Stimulated activated CD8-positive, alpha-beta memory T cell treated with anti-CD3 and anti-CD28 coated beads, Interleukin-7, amount 100 ng/mL, for 4 hours (primary cell): ENCODE data around the gene CACNA1F.

Source experiments
- DNase-seq, 2 donors: peaks; one replicate each; pipeline ENCODE4 v3.0.0-alpha.2; 2020; ENCODE audit warnings: low read depth in 2 of 2

The CACNA1F gene

GRCh38 chrX:49233176-49233575, at the start of gene CACNA1F:
CACNA1F (minus strand) TSS chrX:49233340; CDS start chrX:49233309, 31 bp downstream.
- DNase-seq: no peak

DNA sequence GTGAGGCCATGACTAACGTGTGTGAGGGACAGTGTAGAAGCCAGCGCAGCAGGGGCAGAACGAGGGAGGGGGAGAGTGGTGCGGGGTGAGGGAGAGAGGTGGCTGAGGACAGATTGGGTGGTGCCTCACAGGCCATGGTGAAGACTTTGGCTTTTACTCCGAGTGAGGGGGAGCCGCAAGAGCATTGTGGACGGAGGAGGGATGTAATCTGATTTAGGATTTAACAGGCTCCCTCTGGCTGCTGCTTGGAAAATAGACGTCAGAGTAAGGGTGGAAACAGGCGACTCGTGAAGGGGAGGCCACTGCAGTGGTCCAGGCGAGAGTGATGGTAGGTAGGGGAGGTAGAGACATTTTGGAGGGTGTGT, 49.5 kb upstream of the CACNA1F start:
- no peak for DNase-seq

DNA sequence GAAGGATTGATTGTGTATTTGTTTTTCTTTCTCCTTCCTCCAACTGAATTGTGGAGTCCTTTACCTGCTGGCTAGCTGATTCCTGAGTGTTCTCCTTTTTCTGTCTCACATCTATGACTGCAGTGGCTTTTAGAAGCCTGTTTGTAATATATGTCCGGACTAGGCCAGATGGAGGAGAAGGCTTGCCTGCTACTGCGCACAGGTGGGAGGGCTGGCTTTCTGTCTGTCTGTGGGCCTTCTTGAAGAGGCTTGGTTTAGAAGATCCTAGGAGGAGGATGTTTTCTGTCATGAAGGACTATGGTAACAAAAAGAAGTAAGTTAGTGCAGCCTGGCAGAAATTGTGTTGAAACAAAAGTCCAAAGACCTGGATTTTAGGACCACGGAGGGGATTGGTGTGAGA, 44.9 kb upstream of the CACNA1F start:
- DNase-seq: no peak

DNA sequence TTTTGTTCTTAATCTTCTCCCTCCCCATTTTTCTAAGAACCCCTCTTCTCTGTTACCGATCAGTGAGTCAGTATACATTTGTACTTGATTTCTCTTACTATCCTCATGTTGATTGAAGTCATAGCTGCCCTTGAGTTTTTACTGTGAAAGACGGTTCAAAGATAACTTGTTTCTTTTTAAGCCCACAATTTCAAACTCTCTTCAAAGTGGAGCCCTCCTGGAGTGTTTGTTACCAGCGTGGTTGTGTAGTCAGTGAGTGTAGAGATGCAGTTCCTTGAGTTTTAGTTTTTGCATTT, 44.3 kb upstream of the CACNA1F start:
- DNase-seq: no peak

DNA sequence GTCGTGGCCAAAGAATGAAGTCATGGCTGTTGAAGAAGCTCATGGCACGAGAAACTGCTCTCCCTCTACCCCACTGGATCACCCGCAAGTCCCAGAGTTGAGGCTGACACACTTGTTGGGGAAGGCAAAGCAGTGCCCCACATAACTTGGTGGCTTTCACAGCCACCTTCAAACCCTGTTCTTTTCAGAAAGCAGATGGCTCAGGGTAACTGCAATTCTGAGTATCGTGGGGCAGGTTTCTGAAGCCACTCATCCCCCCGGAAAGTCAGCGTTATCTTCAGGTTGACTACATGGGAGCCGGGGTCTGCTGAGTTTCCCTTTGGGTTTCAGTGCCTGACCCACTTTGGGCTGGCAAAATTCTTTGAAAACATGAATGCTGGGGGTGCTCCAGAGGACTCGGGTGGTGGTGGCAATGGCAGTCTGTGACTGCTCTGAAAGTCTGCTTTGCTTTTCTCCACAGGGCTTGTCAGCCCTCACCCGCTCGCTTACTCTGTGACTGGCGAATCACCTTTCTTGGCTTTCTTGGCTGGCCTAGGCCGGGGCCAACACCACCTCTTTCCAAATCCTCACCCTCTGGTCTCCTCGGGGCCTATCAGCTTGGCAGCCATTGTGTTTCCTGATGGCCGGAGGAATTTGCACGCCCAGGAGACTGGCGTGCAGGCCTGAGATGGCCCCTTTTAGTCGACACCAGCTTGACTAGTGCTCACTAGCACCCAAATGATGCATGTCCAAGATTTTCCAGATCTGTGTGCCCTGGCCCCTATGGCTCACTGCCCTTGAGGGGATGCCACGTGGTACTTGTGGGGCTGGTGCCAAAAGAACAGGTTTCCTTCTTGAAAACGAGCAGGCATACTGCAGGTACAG, 43.8 kb upstream of the CACNA1F start:
- DNase-seq: no peak

GRCh38 chrX:49276207-49276606, 43.1 kb upstream of the CACNA1F start:
- no peak for DNase-seq

- peak in 1 of 2 donors; percentile 12 for DNase-seq
Measured at GRCh38 chrX:49273181-49273727, 40.1 kb upstream of the CACNA1F start.

GRCh38 chrX:49272421-49272820, 39.3 kb upstream of the CACNA1F start:
- no peak for DNase-seq

GRCh38 chrX:49271341-49271740, 38.2 kb upstream of the CACNA1F start:
- no peak for DNase-seq

GRCh38 chrX:49270249-49270921, 37.2 kb upstream of the CACNA1F start:
- no peak for DNase-seq

GRCh38 chrX:49269767-49270248, 36.7 kb upstream of the CACNA1F start, which contains the start of gene PPP1R3F:
PPP1R3F (plus strand) TSS chrX:49269793; CDS start chrX:49269870, 77 bp downstream.
- DNase-seq: no peak

GRCh38 chrX:49269010-49269766, 36.0 kb upstream of the CACNA1F start:
- DNase-seq: peak; percentile 92 to 94

DNA sequence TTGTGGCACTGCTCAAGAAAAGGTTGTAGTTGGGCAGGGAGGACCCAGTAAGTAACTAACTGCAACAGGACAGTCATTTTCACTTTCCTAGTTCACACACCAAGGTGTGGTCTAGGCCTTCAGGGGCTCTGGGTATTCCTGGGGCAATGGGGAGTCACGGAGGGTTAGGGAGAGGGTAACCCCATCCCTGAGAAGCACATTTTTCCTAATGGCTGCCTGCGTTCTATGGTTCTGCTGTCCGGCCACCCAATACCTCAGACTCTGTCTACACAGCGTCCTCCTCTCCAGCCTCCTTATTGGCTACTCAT, 35.5 kb upstream of the CACNA1F start:
- no peak for DNase-seq

GRCh38 chrX:49266523-49267445, 33.6 kb upstream of the CACNA1F start:
- DNase-seq: no peak

GRCh38 chrX:49264460-49264859, 31.3 kb upstream of the CACNA1F start, which contains the start of gene FOXP3:
FOXP3 (minus strand) TSS chrX:49264710; CDS start chrX:49258505, 6,205 bp downstream.
- DNase-seq: no peak

DNA sequence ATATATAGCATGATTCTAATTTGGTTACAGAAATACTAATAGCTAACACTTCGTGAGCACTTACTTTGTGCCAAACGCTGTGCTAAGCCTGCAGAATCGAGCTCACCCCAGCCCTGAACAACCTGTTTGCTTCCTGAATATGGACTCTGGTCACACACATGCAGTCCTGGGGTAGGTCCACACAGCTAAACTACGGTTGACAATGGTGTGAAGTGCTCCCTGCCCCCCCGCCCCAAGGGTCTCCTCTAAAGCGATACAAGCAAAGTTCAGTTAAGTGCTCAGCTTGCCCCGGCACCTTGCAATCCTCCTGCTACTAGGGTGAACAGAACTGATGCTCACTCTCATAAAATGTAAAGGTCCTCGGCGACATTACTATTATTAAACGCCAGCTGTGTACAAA, 30.5 kb upstream of the CACNA1F start:
- DNase-seq: no peak

GRCh38 chrX:49262603-49263002, 29.5 kb upstream of the CACNA1F start:
- DNase-seq: no peak

DNA sequence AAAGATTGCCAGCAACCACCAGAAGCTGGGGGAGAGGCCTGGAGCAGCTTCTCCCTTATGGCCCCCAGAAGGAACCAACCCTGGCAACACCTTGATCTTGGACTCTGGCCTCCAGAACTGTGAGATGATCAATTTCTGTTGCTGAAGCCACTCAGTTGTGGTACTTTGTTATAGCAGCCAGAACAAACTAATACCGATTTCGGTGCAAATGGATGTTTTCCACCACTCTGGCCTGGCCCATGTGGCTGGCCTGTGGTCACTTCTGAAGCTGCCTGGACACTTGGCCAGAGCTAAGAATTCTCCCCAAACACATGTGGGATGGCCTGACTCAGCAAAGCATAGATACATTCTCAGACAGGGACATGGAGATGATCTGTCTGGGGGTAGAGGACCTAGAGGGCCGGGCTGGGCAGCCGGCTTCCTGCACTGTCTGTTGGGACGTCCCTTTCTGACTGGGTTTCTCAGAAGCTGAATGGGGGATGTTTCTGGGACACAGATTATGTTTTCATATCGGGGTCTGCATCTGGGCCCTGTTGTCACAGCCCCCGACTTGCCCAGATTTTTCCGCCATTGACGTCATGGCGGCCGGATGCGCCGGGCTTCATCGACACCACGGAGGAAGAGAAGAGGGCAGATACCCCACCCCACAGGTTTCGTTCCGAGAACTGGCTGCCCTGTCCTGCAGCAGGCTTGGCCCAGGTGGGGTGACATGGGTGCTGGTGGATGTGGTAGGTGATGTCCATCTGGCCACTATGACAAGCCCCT, 27.3 kb upstream of the CACNA1F start:
- no peak for DNase-seq

GRCh38 chrX:49258749-49259124, 25.6 kb upstream of the CACNA1F start:
- no peak for DNase-seq
